LoVo (cell line): Measurements from ENCODE around the gene KIZ.
A peak's percentile ranks its signal among the peaks of the same experiment; 100 is the strongest.

ENCODE experiments used
- DNase-seq: peaks from one replicate; pipeline ENCODE4 v3.0.0-alpha.2; 2016; ENCODE audit warnings: low spot score

KIZ gene

GRCh38 chr20:21125849-21126580 lies at the start of gene KIZ:
KIZ (plus strand) TSS chr20:21126082; CDS start chr20:21126116, 34 bp downstream.
- DNase-seq = peak; percentile 96

DNA sequence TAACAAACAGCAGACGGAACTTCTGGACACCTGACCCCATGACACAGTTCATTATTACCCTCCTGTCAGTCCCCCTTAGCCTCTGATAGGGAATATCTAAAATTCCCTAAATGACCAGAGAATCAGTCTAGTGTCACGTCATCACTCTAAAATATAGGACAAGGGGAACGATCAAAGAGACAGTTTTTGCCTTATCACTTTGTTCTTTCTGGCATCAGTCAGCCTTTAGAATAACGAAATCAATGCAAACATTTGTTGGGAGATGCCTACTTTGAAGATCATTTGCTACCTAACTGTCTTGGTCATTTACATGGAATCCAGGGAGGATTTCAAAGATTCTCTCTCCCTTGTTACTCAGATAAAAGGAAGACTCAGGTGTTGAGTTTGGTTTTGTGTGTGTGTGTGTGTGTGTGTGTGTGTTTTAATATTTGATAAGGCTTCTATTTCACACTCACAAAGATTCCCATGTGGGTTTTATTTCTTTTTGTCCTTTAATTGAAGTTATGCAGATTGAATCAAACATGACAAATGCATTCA lies 48.0 kb upstream of the KIZ start:
- DNase-seq = no peak

DNA sequence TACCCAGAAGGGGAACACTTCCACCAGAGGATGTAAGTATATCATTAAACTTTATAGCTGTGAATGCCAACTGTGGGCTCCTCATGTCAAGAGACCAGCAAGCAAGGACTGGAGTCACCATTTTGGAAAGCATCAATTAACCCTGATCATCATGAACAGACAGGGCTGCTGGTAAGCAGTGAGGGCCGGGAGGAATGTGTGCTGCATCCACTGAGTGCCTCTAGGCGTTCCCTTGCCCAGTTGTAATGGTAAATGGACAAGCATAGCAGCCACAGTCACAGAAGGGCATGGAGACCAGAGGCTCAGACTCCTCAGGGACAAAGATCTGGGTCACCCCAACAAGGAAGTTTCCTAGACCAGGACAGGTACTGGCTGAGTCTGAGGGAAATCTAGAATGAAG lies 43.3 kb upstream of the KIZ start:
- no peak for DNase-seq

DNA sequence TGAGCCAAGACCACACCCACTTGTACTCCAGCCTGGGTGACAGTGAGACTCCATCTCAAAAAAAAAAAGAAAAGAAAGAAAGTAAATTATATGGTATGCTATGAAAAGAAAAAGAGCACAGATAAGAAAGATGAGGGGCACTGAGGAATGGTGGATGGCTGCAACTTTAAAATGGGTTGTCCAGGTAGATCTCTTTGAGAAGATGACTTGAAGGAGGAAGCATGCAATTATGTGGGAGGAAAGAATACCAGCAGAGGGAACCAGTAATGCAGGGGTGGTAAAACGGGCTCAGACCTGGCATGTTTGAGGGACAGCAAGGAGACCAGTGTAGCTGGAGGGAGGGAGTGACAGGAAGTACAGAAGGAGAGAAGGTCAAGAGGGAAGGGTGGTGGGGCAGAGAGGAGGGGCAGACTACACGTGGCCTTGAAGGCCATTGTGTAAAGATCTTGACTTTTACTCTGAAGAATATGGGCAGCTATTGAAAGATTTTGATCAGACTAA lies 42.0 kb upstream of the KIZ start:
- DNase-seq = no peak

DNA sequence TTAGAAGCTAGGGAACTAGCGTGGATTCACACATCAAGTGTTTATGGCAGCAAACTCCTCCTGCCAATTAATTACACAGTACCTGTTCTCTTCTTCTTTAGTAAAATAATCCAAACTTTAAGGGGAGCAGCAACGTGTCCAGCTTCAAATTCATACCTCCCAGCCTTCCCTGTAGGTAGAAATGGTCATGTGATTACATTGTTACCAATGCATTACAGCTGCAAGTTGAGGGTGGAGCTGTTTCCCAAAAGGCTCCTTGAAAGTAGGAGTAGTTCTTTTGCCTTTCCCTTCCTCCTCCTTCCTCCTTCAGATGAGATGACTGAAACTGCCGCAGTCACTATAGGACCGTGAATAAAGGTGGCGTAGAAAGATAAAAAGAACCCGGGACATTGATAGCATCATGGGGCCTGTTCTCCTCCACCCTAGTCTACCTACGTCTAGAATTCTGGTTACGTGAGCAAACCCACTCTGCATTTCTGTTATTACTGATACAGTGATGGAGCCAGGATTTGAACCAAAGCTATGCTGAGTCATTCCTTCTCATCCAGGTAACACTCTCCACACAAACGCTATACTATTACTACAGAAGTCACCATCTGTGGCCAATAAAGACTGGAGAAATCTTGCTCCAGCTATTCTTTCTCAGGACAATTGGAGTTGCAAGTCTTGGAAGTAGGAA lies 37.9 kb upstream of the KIZ start:
- DNase-seq = no peak

GRCh38 chr20:21089391-21089790 lies 36.5 kb upstream of the KIZ start:
- peak; percentile 58 for DNase-seq

DNA sequence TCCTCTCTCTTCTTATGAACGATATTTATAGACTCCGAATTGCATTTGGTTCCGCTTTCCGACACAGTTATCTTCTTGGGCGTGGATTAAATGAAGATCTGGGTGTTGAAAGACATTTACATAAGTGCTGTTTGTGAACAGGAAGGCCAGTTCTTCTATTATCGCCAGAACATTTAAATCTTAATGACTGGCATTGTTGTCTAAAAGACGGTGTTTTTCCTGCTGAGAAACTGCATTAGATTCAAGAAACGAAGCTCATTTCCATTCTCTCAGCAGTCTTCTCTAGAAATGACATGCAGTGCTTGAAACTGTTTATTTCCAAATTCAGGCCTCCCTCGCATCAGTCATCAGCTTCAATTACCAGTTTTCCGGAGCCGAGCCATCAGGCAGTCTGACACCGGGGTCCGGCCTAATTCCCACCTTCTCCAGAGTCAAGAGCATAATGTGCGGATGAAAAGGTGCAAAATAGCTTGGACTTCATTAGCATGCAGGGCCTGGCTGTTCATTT lies 35.7 kb upstream of the KIZ start:
- no peak for DNase-seq

- no peak for DNase-seq
Measured at GRCh38 chr20:21090721-21091120, 35.2 kb upstream of the KIZ start.

DNA sequence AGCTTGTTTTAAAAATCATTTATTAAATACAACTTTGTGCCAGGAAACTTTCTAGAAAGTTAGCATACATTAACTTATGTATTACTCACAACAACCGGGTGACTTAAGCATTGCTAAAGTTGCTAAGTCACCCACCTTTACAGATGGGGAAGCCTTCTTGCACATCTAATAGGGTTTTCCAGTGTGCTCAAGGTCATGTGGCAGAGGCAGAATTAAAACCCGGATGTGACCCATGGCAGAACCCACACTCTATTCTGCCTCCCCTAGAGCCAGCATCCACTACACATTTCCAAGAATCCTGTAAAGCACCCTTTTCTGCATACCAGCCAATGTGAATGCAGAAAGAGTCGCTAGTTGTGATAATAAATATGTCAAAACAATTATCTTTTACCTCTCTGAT lies 33.1 kb upstream of the KIZ start:
- DNase-seq = no peak

- DNase-seq = no peak
Measured at GRCh38 chr20:21096321-21097043, 29.4 kb upstream of the KIZ start.

GRCh38 chr20:21099751-21100577 lies 25.9 kb upstream of the KIZ start:
- peak; percentile 81 for DNase-seq

DNA sequence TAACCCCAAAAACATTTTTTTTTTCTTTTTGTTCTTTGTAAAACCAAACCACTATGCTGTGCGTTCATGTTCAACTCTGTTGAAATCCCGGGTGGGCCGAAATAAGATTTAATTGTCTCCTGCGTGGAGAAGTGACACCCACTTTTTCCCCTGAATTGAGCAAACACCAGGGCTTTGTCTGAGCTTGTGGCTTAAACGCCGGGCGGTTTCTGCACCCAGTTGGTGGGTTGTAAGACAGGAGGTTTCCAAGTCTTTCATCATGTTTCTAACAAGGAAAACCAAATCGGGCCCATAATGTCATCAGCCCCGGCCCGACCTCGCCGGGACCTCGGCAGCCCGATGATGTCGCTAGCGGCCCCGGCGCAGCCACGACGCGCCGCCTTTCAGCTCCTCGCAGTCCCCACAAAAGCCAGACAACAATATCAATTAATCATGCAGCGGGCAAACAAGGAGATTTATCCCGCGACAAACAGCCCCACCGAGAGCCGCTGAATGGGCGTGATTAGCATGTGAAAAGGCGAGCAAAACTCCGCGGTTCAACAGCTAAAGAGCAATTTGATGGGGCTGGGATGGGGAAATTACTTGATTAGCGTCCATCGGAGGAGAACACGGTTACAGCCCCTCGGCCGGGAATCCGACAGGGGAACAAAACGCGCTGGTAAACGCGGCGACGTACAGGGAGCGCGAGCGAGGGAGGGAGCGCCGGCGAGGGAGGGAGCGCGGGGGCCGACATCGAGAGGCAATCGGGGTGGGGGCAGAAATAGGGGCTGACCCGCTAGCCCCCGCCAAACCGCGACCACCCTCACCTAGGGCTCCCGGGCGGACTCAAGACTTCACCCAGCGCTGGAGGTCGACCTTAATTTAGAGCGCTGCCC lies 25.1 kb upstream of the KIZ start:
- peak; percentile 42 for DNase-seq

- DNase-seq = peak; percentile 25
Measured at GRCh38 chr20:21101453-21101931, 24.4 kb upstream of the KIZ start.

DNA sequence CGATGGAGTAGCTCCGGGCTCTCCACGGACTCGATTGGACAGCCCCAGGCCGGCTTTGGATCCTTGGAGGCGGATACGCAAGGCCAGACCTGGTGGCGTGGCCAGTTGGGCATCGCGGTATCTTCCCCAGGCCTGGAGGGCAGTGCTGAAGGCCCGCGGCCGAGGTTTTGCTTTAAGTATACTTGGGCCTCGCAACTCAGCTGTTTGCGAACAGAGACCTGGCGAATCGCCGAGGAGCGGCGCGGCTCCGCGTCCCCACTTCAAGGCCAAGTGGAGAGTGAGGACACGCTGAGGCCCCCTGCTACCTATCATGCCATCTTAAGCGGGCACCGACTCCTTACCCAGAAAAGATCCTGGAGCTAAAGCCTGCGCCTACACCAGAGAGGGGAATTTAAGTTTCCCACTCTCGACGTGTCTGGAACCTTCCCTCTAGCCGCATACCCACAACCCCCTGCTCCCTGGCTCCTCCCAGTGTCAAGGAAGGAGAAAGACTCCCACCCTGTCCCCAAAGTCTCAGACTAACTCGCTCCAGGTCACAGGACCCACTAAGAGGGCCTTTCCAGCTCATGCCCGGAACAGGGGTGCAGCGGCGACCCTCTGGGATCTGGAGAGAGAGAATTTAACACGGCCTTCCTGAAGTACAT lies 23.8 kb upstream of the KIZ start:
- no peak for DNase-seq

- no peak for DNase-seq
Measured at GRCh38 chr20:21102603-21103311, 23.1 kb upstream of the KIZ start.

DNA sequence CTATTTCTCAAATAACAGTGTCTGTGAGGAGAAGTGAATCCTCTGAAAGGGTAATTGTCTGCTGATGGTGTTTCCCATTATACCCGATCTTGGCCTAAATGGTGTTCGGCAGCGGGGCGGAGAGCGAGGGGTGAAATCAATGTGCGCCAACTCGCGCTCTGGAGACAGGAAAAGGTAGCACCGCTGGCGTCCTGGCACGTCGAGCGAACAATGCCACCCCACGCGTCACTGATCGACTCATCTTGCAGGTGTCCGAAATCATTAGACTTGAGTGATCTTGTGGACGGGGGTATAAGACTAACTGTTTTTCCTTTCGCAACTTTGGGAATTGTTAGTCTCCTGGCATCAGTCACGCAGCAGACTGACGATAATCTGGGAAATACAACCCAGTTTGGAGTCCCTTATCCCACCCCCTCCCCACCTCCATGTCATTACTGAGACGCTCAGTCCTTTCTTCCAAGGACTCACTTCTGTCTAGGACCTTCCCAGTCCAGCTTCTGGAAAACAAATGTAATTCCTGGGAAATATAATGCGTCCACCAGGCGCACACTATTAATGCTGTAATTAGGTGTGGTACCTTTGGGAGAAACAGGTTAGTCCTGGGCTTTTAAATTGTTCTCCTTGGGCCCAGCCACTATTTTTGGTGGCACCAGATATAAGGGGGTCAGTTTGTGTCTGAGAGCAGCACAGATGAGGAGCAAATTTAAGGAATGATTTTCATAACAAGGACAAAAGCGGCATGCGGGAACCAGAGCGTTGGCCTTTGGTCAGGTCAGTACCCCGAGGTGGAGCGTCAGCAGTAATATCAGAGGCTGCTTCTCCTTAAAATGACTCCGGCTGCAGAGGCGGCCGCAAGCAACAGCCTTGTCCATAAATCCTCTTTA lies 22.1 kb upstream of the KIZ start:
- DNase-seq = no peak

- no peak for DNase-seq
Measured at GRCh38 chr20:21104466-21104761, 21.5 kb upstream of the KIZ start.

- no peak for DNase-seq
Measured at GRCh38 chr20:21104921-21105320, 21.0 kb upstream of the KIZ start.
